ENCODE data around the gene ANKMY1. TPM values are rescaled to one million over a fixed set of nuclear protein-coding genes. Genes with fewer than 3 reads are reported as not detected.

Gene ANKMY1
- polyA plus RNA-seq, 4 donors: 10.0 to 18.6 (median 12.9) TPM

DNA sequence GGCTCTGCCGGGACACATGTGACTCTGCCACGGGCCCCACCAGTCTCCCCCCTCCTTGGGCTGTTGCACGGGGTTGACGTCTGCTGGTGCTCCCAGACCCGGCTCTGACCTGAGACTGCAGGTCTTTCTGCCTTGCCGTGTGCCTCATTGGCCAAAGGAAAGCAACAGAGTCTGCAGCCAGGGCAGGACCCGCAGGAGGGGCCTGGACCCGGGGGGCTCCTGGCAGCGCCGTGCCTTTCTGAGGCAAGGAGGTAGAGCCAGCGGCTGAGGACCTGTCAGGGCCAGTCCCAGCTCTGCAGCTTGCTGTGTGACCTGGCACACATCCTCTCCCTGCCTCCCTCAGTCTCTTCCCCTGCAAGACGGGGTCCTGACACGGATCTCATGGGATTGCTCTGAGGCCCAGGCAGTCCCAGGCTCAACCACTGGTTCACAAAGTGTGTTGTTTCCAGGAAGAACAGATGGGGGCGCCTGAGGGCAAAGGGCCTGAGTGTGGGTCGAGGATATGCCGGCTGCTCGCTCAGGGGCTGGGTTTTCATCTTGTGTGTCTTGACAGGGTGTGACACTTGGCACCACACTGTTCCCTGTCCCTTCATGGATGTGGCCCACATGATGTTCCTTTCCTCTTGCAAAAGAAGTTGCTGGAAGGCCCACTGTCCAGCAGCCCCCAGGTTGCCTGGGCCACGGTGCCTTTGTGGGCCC, 37.7 kb upstream of the ANKMY1 start:
- no peak for DNase-seq (ENCODE audit: low read depth in 4 of 4, low spot score in 2 of 4)

DNA sequence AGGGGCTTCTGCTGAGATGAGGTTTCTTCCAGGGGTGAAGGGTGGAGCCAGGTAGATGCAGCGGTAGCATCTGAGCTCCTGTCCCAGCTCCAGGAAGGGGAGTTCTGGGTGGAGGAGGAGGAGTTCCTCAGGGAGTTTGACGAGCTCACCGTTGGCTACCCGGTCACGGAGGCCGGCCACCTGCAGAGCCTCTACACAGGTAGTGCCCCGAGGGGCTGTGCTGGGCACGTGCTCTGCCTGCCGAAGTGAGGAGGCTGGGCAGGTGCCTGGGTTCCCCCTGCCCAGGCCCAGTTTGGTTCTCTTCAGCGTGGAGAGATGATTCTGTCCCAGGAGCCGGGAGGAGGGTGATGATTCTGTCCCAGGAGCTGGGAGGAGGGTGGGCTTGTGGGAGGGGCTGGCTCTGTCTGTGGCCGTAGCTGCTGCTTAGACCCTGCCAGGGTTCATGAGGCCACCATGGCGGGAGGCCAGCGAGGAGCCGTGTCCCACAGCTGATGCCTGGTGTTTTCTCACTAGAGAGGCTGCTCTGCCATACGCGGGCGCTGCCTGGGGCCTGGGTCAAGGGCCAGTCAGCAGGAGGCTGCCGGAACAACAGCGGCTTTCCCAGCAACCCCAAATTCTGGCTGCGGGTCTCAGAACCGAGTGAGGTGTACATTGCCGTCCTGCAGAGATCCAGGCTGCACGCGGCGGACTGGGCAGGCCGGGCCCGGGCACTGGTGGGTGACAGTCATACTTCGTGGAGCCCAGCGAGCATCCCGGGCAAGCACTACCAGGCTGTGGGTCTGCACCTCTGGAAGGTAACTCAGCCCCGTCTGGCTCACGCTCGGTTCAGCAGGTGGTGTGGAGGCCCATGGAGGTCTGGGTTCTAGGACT, 37.0 kb upstream of the ANKMY1 start:
- no peak for DNase-seq (ENCODE audit: low read depth in 4 of 4, low spot score in 2 of 4)

DNA sequence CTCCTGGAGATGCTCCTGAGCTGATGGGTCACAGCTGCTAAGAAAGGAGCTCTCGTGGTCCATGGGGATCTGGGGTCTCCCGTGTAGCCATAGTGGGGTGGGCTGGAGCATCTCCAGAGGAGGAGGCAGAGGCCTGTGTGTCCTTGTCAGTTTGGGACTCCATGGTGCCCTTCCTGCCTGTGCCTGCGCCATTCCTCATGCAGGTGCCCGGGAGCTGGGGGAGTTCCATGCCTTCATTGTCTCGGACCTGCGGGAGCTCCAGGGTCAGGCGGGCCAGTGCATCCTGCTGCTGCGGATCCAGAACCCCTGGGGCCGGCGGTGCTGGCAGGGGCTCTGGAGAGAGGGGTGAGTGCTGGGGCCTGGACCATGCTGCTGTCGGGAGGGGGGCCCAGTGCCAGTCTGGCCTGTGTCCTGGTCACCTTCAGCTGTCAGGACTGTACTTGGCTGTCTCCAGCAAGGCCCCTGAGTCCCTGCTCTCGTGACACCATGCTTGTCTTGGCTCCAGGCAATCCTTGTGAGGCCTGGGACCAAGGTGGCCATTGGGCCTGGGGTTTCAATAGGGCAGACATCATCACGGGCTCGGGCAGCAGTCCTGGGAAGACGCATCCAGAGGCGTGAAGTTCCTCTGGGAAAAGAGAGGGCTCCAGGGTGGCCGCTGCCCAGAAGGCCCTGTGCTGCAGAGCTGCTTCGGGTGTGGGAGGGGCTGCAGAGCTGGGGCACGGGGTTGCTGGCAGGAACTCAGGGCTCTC, 36.1 kb upstream of the ANKMY1 start:
- DNase-seq (ENCODE audit: low read depth in 4 of 4, low spot score in 2 of 4): no peak

DNA sequence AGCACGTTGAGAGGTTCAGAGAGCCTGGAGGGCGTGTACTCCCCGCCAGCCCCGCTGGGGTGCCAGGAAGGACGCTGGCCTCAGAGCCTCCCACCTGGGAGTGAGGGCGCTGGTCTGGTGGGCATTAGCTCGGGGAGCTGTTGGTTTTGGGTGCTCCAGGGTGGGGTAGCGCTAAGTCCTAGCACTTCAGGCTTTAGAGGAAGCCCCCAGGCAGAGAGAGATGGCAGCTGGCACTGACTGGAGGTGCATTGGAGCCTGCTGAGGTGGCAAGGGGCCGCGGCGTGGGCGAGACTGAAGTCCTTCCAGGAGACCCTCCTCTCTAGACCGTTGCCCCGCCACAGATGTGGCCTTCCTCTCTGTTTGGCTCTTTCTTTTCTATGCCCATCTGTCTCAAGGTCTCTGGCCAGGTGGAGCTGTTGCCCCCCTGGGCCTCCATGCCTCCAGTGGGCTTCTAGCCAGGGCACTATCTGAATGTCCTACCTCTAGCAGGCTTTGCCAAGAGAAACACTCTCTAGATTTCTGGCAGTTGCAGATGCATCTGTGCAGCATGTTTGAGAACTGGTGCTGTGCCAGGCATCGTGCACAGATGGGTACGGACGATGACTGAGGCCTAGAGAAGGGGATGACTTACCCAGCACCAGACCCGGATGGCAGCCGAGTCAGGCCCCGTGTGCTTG, 35.4 kb upstream of the ANKMY1 start:
- no peak for DNase-seq (ENCODE audit: low read depth in 4 of 4, low spot score in 2 of 4)

DNA sequence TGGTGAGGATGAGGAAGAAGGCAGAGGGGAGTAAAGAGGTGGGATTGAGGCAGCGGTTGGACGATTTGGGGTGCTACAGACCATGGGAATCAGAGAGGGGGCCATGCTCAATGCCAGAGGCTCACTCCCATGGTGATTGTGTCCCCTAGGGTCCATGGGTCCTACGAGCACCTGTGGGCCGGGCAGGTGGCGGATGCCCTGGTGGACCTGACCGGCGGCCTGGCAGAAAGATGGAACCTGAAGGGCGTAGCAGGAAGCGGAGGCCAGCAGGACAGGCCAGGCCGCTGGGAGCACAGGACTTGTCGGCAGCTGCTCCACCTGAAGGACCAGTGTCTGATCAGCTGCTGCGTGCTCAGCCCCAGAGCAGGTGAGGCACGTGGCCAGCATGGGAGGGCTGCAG, 34.0 kb upstream of the ANKMY1 start:
- no peak for DNase-seq (ENCODE audit: low read depth in 4 of 4, low spot score in 2 of 4)

DNA sequence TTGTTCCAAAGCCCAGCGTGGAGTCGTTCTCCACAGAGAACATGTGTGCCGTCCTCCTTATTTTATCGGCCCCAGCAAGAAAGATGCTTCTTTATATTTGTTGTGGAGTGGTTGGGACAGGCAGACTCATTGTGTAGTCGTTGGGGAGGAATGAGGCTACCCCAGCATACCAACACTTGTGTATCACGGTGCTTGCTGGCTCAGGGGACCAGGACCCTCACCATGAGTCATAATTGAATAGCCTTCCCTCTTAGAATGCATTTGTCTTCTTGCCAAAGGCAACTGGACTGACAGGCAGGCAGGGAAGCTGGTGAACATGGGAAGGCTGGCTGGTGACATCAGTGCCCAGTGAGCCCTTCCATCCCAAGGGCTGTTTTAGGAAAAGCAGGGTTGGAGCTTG, 33.4 kb upstream of the ANKMY1 start:
- DNase-seq (ENCODE audit: low read depth in 4 of 4, low spot score in 2 of 4): no peak

DNA sequence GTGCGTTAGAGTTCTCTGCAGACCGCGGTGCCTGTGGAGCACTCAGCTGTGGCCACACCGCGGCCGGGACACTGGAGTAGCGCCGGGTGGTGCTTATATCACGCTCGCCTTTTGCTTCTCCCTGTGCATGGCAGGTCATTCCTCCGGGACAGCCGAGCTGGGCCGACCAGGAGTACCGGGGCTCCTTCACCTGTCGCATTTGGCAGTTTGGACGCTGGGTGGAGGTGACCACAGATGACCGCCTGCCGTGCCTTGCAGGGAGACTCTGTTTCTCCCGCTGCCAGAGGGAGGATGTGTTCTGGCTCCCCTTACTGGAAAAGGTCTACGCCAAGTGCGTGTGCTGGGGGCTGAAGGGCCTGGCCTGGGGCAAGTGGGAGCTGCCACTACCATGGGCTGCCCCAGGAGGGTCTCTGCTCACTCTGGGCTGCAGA, 32.9 kb upstream of the ANKMY1 start:
- DNase-seq (ENCODE audit: low read depth in 4 of 4, low spot score in 2 of 4): no peak

DNA sequence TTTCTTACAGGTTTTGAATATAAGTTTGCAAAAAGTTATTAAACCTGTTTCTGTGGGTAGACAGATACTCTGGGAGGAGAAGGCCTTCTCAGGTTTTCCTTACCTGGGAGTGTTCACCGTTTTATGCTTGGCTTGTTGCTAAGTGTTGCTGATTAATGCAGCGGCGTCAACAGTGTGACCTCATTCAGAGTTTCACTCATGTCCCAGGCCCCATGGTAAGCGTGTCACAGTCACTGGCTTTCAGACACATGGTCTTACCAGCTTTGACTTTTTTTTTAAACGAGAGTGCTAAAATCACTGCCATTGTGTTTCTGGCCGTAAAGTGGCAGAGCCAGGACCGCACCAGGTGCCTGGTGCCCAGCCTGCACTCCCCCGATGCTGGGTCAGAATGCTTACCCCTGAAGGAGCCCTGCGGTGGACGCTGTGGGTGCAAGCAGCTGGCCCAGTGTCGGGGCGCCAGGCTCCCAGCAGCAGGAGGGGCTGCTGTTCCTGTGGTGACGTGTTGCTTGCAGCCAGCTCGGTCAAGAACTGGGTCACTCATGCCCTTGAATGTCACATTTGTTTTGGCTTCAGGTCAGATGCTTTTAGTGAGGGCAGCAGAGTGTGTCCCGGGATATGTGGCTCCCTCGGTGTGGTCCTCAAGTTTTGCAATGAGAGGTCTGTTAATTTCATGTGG, 32.2 kb upstream of the ANKMY1 start:
- DNase-seq (ENCODE audit: low read depth in 4 of 4, low spot score in 2 of 4): no peak

DNA sequence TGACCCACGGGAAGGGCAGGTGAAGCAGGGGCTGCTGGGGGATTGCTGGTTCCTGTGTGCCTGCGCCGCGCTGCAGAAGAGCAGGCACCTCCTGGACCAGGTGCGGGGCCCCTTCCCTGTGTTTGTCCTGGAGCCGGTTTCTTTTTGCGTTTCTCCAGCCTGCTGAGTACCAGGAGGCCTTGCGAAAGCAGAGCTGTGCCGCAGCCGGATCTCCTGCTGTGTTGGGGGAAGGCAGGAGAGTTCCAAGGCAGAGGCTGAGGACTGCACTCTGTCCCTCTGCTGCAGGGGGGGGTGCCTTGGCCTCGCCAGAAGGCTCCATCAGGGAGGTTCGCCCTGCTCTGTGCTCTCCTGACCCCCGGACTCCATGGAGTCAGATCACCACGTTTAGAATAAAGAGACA, 31.6 kb upstream of the ANKMY1 start:
- DNase-seq (ENCODE audit: low read depth in 4 of 4, low spot score in 2 of 4): no peak

DNA sequence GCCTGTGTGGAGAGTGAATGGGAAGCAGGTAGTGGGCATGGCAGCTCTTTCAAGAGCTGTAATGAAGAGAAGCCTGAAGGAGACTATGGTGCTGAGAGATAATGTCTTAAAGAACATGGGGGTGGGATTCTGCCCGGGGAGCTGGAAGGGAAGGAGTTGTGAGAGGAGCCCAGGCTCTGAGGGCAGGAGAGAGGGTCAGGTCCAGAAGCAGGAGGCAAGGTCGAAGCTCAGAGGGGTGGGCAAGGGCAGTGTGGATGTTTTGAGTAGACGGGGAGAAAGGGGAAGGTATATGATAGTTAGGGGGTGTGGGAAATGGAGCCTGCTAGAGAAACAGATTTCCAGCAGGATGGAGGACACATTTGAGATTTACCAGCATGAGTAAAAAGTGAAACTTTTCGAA, 30.9 kb upstream of the ANKMY1 start:
- DNase-seq (ENCODE audit: low read depth in 4 of 4, low spot score in 2 of 4): no peak

DNA sequence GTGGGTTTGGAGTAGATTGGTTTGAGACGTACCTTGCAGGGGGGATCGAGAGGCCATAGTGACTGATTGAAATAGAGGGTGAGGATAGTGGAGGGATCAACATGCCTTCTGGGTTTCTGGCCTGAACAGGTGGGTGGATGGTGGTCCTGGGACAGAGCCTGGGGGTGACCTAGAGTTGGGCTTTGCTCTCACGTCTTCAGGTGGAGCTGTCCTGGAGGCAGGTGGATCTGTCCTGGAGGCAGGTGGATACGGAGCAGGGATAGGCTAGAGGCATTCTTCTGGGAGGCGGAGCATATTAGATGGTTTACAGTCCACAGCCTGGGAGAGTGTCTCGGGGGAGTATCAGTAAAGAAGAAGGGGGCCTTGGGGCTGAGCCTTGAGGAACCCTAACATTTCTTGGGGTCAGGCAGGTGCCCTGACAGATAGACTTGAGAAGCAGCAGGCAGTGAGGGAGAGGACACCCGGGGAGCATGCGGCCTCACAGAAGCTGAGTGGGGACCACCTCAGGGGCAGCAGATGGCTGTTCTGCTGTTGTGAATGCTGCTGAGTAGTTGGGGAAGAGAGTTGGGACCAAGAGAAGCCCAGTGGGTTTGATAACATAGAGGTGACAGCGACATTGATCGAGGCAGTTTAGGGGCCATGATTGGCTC, 30.3 kb upstream of the ANKMY1 start:
- no peak for DNase-seq (ENCODE audit: low read depth in 4 of 4, low spot score in 2 of 4)

DNA sequence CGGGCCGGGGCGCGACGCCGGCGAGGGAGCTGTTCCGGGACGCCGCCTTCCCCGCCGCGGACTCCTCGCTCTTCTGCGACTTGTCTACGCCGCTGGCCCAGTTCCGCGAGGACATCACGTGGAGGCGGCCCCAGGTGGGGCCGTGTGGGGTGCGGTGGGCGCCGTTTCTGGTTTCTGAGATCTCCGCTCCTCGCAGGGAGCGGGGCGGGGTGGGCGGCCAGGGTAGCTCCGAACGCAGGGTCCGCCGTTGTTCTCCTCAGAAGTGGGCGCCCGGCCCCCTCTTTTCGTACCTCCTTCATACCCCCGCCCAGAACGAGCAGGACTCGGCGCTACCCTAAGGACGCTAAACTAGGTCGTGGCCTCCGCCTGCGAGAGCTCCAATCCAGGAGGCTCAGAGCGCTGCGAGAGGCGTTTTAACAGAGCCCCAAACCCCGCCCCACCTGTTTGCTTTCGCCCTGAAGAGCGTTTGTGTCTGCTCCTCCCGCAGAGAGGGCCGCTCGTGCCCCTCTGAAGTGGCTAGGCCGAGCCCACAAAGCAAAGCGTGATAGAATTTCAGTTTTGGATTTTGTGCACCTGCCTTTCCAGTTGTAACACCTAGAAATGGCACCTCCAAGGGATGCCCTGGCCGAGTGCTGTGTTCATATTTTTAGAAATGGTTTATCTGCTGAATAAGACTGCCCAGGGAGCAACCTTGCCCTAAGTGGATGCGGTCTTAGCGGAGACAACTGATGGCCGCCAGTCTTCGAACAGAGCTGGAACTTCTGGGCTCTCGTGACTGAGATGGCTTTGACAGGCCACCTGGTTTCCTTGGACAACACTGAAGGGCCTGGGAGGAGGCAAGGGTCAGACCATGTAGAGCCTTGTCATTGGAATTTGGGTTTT, 29.4 kb upstream of the ANKMY1 start:
- DNase-seq (ENCODE audit: low read depth in 4 of 4, low spot score in 2 of 4): no peak

DNA sequence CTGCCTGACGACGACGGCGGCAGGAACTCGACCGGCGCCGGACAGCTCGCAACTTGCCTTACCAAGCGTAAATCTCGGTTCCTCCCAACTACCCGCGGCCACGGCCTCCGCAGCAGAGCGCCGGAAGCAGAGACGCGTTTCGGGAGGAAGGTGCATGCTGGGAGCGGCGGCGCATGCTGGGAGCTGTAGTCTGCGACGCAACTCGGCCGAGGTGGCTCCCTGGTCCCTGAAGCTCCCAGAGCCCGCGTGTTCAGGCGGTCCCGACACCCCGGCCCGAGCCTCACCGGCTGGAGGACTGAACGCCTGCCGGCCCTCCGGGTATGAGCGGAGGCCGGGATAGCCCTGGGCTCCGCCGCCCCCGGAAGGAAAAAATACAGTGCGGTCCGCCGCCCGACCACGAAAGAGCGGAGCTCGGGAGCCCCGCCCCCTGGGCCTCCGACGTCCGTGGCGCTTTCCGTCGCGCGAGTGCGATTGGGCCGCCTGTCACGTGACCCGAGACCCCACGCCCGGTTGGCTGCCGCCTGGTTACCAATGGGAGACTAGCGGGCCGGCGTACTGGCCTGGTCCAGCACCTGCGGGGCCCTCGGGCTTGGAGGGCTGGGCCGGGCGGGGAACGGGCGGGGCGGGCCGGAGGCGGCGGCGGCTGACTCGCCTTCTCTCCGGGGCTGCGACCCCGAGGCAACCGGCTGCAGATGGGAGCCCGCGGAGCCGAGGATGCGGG, 28.6 kb upstream of the ANKMY1 start, which contains the start of gene CAPN10:
CAPN10 (plus strand) TSS at position 537 of the 721 bp plus-strand sequence; CDS start at position 715, 178 bp downstream.
- DNase-seq (ENCODE audit: low read depth in 4 of 4, low spot score in 2 of 4): peak; percentile 86 to 94 (median 92)

DNA sequence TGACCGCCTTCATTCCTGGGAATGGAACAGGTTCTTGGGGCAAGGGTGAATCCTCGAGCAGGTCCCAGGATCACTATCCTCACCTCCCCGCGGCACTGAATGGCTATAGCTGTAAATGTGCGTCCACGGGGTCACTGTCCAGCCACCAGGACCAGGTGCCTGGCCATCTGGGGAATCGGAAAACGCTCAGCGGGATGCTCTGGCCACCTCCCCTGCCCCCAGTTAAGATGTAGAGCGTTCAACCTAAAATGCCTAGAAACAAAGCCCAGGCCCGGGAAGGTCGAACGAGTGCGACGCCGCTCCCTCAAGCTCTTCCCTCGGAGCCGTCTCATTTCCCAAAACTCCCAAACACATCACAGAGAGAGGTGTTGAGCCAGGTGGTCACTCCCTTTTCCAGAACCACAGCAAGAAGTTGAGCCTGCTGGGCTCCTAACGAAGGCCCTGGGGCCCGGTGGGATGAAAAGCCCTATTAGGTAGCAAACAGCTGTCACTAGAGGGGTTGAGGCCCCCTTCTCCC, 28.0 kb upstream of the ANKMY1 start:
- no peak for DNase-seq (ENCODE audit: low read depth in 4 of 4, low spot score in 2 of 4)

DNA sequence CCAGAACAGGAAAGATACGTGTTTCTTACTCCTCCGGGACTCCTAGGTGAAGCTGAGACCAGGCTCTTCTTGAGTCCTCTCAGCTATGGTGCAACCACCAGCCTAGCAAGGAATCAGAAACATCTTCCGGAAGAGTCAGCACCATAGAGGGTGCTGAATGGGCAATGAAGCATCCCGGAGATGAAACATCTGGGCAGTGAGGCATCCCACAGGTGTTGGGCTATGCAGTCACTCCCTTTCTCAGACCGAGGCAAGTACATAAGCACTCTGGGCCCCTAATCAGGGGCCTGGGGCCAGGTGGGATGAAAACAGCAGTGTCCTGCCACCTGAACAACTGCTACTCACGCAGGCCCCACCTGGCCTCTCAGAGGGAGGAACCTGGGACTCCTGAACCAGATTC, 27.3 kb upstream of the ANKMY1 start:
- DNase-seq (ENCODE audit: low read depth in 4 of 4, low spot score in 2 of 4): no peak

DNA sequence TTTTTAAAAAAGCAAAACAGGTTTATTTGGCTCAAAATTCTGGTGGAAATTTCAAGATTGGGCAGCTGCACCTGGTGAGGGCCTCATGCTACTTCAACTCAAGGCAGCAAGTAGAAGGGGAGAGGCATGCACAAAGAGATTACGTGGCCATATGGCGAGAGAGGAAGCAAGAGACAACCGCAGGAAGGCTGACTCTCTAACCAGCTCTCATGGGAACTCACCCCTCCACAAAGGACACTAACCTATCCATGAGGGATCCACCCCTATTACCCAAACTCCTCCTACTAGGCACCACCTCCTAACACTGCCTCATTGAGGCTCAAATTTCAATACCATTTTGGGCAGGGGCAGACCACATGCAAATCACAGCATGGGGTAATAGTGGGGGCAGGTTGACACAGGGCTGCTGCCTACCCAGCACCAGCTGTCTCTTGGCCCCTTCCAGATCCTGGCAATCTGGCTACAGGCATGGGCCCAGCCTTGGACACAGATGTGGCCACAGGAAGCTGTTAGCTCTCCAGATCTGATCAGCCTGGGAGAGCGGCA, 26.8 kb upstream of the ANKMY1 start:
- no peak for DNase-seq (ENCODE audit: low read depth in 4 of 4, low spot score in 2 of 4)

DNA sequence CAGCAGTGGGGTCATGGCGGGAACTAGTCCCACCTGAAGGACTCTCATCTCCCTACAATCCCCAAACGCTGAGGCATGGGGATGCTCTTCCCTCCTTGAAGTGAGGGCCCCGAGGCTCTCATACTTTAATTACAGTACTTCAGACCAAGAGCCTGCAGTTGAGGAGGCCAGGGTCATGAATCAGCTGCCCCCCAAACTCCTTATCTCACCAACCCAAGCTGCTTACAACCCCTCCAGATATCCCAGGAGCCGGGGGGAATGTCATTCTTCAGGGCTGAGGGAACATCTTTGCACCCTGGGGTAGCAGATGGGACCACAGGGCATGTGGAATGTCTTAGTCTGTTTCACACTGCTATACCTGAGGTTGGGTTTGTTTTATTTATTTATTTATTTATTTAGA, 26.0 kb upstream of the ANKMY1 start:
- no peak for DNase-seq (ENCODE audit: low read depth in 4 of 4, low spot score in 2 of 4)
